Calu3 (cell line): Measurements from ENCODE around the gene TIGIT. TPM values are rescaled to one million over a fixed set of nuclear protein-coding genes. Genes with fewer than 3 reads are reported as not detected.

Source experiments
- BruUV-seq: library from RNA; stranded (reverse); fragments of 400-500 nt; replicated peaks from 2 replicates; lab custom pipeline; 2021; lab: Mats Ljungman, UMichigan
- CTCF ChIA-PET: fragments of 300-600 bp; sonication (Branson Sonifier 250); formaldehyde crosslinking; loops from one replicate; lab custom pipeline; 2022; ENCODE audit warnings: antibody characterized with exemption; lab: Charles Lee
- DNase-seq: peaks from one replicate; pipeline ENCODE4 v3.0.0; 2022
- H3K27ac Mint-ChIP-seq: one replicate; pipeline ENCODE4 v1.8.0; 2022; ENCODE audit warnings: mixed read lengths; ENCODE audit not compliant: unreplicated experiment
- H3K27me3 Mint-ChIP-seq: one replicate; pipeline ENCODE4 v1.8.0; 2022; ENCODE audit warnings: mixed read lengths; ENCODE audit not compliant: unreplicated experiment
- H3K36me3 Mint-ChIP-seq: one replicate; pipeline ENCODE4 v1.8.0; 2022; ENCODE audit warnings: mild to moderate bottlenecking, moderate library complexity, mixed read lengths; ENCODE audit not compliant: insufficient read depth, unreplicated experiment
- H3K4me1 Mint-ChIP-seq: one replicate; pipeline ENCODE4 v1.8.0; 2022; ENCODE audit warnings: mild to moderate bottlenecking, low read depth, mixed read lengths; ENCODE audit not compliant: unreplicated experiment
- H3K4me3 Mint-ChIP-seq: one replicate; pipeline ENCODE4 v1.8.0; 2022; ENCODE audit warnings: mild to moderate bottlenecking, low read depth, moderate library complexity, mixed read lengths; ENCODE audit not compliant: unreplicated experiment
- H3K9me3 Mint-ChIP-seq: one replicate; pipeline ENCODE4 v1.8.0; 2022; ENCODE audit warnings: low read depth, mixed read lengths; ENCODE audit not compliant: unreplicated experiment
- CTCF ChIP-seq: fragments of 200-600 bp; IDR thresholded peaks from one replicate; pipeline ENCODE4 v1.8.0; 2022; ENCODE audit warnings: antibody characterized with exemption; ENCODE audit not compliant: unreplicated experiment
- intact Hi-C: fragments of 100-400 bp; cut with micrococcal nuclease; formaldehyde crosslinking; loops from one replicate; pipeline ENCODE4 v1.10.0; 2022; ENCODE audit not compliant: unreplicated experiment
- total RNA-seq: library from RNA; stranded (reverse); gene quantifications from 2 replicates; pipeline ENCODE4 v1.2.3, GENCODE V29; 2022

The TIGIT gene
- total RNA-seq, 1 experiment from 2014 or later: not detected

GRCh38 chr3:114294940-114295480 lies 1.2 kb downstream of the TIGIT start:
- CTCF ChIA-PET: no interaction called here
- BruUV-seq: no TSS peak
- peaks cover 4% of the 10 kb centered on the region for H3K27me3 Mint-ChIP-seq
- no peaks in the 10 kb centered on the region for H3K36me3 Mint-ChIP-seq
- no peaks in the 10 kb centered on the region for H3K9me3 Mint-ChIP-seq
- no peak overlapping the region for H3K27ac Mint-ChIP-seq
- intact Hi-C loops: loop anchor here (5.0 kb wide), 1 partner anchor 143 kb away; no protein-coding TSS in a partner anchor
- no peak overlapping the region for H3K4me3 Mint-ChIP-seq
- H3K4me1 Mint-ChIP-seq: no peaks in the 10 kb centered on the region
- no peak for TF ChIP-seq CTCF
- DNase-seq: no peak

GRCh38 chr3:114295946-114296345 lies 2.1 kb downstream of the TIGIT start:
- DNase-seq: no peak
- no TSS peak for BruUV-seq
- H3K4me3 Mint-ChIP-seq: no peak overlapping the region
- intact Hi-C loops: no loop called here
- no peak for TF ChIP-seq CTCF
- H3K27ac Mint-ChIP-seq: no peak overlapping the region
- H3K36me3 Mint-ChIP-seq: no peaks in the 10 kb centered on the region
- no peaks in the 10 kb centered on the region for H3K9me3 Mint-ChIP-seq
- no peaks in the 10 kb centered on the region for H3K4me1 Mint-ChIP-seq
- CTCF ChIA-PET: no interaction called here
- H3K27me3 Mint-ChIP-seq: peaks cover 14% of the 10 kb centered on the region

- intact Hi-C loops: no loop called here
- Mint-ChIP-seq H3K27ac (no peak overlapping the region), H3K4me3 (no peak overlapping the region), H3K9me3 (no peaks in the 10 kb centered on the region), H3K27me3 (peaks cover 35% of the 10 kb centered on the region), H3K4me1 (no peaks in the 10 kb centered on the region), H3K36me3 (no peaks in the 10 kb centered on the region)
- peak; percentile 51 for DNase-seq
- CTCF ChIA-PET: interaction anchor here (0.6 to 1.4 kb wide), 3 partner anchors 9 to 146 kb away, joined by 3 to 4 read pairs (median 4); no protein-coding TSS in a partner anchor
- TF ChIP-seq CTCF: peak; percentile 49
- BruUV-seq: no TSS peak
Observed at GRCh38 chr3:114299421-114299820, 5.6 kb downstream of the TIGIT start.

- no TSS peak for BruUV-seq
- intact Hi-C loops: no loop called here
- CTCF ChIA-PET: interaction anchor here (1.0 to 1.4 kb wide), 2 partner anchors 9 to 19 kb away, joined by 4 read pairs; no protein-coding TSS in a partner anchor
- H3K27me3 Mint-ChIP-seq: peaks cover 42% of the 10 kb centered on the region
- no peak overlapping the region for H3K4me3 Mint-ChIP-seq
- DNase-seq: no peak
- H3K36me3 Mint-ChIP-seq: no peaks in the 10 kb centered on the region
- H3K9me3 Mint-ChIP-seq: no peaks in the 10 kb centered on the region
- no peak for TF ChIP-seq CTCF
- H3K27ac Mint-ChIP-seq: no peak overlapping the region
- H3K4me1 Mint-ChIP-seq: no peaks in the 10 kb centered on the region
Observed at GRCh38 chr3:114299941-114300624, 6.3 kb downstream of the TIGIT start.
